HG03354 (cell line): Measurements from ENCODE around the gene IL22RA1.

Experiments
- ATAC-seq: cut with Tn5 transposase; IDR thresholded peaks from one replicate; pipeline ENCODE4 v1.9.1; 2021; ENCODE audit warnings: mild to moderate bottlenecking; ENCODE audit not compliant: unreplicated experiment, poor library complexity, severe bottlenecking

The IL22RA1 gene

DNA sequence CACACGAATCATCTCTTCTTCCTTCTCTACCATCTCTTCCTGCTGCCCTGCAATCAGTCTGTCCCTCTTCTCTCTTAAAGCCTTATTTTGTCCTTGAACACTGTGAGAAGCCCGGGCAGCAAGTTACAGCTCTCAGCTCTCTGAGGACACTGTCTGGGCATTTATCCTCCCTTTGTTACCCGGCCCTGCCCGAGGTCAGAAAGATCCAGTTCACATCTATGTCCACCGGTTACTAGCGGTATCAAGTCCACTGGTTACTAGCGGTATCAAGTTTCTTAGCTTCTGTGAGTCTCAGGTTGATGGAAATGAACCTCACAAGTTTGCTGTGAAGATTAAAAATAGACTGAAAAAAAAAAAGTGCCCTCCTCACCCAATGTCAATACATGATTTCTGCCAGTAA is 25.3 kb upstream of the IL22RA1 start:
- ATAC-seq = no peak

GRCh38 chr1:24167008-24167407 is 24.1 kb upstream of the IL22RA1 start:
- no peak for ATAC-seq

DNA sequence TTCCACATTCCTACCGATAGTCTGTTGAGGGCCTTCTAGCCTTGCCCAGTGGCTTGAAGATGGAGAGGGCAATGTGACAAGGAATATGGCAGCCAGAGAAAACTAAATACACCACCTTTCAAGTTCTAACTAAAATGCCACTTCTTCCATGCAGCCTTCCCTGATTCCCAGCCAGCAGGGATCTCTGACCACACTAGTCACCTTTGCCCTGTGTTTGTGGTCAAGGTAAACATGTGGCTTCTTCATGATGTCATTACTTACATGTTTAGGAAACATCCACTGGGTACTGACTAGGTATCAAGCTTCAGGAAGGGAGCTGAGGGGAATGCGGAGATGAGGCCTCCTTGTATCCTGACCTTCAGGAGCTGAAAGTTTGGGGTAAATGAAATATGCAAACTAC is 22.6 kb upstream of the IL22RA1 start:
- ATAC-seq = no peak

DNA sequence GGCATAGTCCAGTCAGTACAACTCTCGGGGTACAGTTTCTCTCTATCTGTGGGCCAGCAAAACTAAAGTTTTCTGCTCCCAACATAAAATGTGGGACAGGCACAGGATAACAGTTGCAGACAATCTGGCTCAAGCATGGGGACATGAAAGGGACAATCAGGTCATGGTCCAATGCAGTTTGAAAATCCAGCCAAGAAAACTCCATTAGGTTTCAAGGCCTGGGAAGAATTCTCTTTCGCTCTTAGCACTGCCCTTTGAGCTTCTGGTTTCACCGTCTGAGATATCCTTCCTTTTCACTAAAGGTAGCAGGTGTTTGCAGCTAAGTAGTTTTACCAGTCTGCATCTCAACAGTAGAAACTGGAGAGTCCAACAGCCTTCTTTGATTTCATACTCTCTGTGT is 21.1 kb upstream of the IL22RA1 start:
- no peak for ATAC-seq

DNA sequence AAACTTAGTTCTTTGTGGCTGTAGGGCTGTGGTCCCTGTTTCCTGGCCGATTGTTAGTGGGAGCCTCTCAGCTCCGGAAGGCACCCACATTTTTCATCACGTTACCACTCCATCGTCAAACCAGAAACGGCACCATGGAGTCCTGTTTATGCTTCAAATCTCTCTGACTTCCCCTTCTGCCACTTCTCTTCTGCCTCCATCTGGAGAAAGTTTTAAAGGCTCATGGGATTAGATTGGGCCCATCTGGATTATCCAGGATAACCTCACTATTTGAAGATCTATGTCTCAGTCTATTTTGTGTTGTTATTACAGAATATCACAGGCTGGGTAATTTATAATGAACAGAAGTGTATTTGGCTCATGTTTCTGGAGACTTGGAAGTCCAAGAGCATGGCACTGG is 19.3 kb upstream of the IL22RA1 start:
- ATAC-seq = no peak

DNA sequence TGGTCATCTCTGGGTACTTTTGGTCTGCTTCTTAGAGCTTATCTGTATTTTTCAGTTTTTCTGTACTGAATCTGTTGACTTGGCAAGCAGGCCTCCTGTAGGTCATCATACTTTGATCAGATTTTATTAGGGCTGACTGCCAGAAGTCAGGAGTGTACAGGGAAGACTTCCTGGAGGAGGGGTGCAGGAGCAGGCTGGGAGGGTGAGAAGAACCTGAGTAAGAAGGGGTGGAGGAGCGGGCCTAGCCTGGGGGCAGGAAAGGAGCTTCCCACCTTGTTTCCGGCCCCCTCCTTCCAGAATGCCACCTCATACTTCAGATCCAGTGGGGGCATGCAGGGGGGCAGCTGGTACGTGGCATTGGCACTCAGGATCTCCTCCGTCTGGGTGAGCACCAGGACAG is 18.3 kb upstream of the IL22RA1 start:
- no peak for ATAC-seq

DNA sequence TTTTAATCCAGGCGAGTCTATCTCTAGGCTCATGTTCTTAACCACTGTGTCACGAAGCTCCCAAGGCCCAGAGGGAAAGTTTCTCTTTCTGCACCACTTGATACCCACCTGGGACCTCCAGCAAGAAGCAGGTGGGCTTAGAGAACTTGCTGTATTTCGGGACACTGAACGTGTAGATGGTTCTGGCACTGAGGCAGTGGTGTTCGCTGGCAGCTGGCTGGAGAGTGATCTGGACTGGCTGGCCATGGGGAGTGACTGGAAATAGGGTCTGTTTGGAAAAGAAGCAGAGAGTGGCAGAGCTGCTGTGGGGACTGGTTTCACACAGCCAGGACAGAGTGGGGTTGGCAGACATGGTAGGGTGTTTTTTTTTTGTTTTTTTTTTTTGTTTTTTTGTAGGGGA is 16.4 kb upstream of the IL22RA1 start:
- no peak for ATAC-seq

DNA sequence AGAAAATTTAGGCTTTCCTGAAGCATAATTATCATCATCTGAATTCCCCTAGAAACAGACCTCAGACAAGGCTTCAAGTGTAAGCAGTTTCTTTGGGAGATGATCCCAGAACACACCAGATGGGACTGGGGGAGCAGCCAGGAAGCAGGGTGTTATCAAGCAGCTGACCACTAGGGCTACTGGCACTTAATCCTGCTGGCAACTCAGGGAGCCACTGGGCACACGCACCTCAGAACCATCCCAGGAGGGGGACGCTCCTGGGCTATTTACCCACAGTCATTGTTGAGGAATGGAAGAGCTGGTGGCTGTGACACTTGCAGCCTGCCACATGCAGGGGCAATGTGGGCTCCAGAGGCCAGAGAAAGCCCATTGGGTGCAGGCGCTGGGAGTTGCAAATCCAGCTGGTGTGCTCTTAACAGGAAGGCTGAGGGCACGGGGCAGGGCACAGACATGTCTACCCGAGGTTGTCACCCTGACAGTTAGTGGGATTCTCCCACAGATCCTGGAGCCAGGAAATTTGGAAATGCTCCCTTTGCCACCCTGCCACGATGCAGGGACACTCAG is 15.1 kb upstream of the IL22RA1 start:
- no peak for ATAC-seq

DNA sequence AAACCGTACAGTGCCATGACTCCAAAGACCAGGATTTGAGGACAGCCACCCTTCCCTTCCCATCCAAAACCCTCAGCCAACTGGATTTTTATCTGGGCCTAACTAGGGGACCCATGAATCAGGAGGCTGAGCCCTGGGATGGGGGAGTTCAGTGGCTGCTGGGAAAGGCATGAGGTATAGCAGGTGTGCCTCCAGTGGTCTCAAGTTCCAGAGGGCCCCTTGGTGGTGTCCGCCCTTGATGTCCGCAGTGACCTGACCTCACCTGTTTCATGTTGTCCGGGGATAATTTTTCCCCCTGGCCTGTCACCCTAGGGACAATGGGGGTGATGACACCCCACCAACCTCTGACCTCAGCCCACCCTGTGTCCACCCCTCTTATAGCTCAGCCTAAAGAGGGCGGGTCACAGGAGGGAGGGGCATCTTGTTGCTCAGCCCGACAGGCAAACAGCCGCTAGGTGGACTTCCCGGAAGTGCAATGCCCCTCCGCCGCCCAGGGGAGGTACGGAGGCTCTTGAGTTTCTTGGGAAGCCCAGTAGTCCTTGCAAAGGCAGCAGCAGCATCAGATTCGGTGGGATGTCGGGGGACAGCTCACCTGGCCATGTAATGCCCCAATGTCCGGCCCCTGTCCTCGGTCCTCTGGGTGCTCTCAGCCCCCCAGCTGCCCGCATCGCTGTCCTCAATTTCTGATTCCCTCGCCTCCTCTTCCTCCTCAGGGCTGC is 13.8 kb upstream of the IL22RA1 start:
- no peak for ATAC-seq

DNA sequence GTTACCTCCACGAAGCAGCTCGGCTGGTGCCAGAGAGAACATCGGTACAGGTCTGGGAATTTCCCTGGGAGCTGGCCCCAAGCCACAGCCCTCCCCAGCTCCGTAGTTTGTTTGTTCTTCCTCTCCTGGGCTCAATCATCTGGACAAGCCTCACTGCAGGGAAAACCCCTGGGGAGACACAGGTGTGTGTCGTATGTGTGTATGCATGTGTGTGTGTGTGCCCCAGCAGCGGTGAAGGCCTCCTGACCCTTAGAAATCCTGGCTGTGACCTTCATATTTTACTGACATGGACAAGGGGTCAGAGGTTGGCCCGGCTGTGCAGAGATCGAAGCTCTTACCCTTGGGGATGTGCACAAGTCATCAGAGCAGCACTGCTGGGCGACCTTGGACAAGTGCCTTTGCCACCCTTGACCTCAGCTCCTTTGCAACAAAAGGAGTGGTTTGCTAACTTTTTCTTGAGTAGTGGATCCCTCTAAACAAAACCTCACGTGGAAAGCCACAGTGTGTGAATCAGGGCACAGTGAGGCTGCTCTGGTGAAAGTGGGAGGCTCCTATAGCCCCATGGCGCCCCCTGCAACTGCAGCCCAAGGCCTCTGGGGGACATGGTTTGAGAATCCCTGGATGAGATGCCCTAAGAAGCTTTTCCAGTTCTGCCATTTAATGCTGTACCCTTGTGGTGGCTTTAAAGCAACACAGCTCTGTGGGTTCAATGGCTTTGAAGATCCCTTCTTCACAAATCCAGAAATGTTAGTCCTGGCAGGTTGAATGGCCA is 12.3 kb upstream of the IL22RA1 start:
- no peak for ATAC-seq

GRCh38 chr1:24154215-24154614 is 11.3 kb upstream of the IL22RA1 start:
- no peak for ATAC-seq

GRCh38 chr1:24152631-24153494 is 9.9 kb upstream of the IL22RA1 start:
- no peak for ATAC-seq

DNA sequence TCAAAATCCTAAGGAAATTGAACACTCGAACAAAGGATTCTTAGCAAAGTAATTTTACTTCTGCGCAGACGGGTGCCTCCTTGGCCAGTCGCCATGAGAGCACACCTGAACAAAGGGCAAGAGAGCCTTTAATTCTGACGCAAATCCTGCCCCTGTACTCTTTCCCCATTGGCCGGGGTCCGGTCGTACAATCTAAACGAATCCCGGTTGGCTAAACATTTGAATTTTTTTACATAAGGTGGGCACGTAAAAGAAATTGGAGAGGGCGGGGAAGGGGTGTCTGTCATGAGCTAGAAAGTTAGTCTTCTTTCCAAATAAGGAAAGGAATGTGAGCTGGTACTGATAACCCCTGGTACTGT is 8.2 kb upstream of the IL22RA1 start:
- no peak for ATAC-seq

GRCh38 chr1:24150234-24151174 is 7.6 kb upstream of the IL22RA1 start:
- ATAC-seq = peak; percentile 71

GRCh38 chr1:24149866-24150233 is 6.9 kb upstream of the IL22RA1 start:
- no peak for ATAC-seq

GRCh38 chr1:24147816-24148215 is 4.9 kb upstream of the IL22RA1 start:
- ATAC-seq = no peak

DNA sequence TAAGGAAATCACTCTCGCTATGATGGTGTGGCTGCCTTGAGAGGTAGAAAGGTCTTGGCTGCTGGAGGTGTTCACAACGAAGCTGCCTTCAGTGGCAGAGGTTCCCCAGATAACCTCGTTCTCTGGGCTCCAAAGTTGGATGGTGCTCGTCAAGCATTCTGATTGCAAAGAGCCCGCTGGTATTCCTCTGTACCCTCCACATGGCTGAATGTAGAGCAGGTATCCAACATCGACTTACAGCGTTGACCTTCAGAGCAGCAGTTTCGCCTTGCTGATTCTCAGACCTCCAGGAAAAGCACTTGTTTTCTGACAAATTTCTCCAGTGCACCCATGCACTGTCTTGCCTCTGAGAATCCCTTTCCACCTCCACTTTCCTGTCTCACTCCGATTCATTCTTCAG is 4.3 kb upstream of the IL22RA1 start:
- no peak for ATAC-seq

DNA sequence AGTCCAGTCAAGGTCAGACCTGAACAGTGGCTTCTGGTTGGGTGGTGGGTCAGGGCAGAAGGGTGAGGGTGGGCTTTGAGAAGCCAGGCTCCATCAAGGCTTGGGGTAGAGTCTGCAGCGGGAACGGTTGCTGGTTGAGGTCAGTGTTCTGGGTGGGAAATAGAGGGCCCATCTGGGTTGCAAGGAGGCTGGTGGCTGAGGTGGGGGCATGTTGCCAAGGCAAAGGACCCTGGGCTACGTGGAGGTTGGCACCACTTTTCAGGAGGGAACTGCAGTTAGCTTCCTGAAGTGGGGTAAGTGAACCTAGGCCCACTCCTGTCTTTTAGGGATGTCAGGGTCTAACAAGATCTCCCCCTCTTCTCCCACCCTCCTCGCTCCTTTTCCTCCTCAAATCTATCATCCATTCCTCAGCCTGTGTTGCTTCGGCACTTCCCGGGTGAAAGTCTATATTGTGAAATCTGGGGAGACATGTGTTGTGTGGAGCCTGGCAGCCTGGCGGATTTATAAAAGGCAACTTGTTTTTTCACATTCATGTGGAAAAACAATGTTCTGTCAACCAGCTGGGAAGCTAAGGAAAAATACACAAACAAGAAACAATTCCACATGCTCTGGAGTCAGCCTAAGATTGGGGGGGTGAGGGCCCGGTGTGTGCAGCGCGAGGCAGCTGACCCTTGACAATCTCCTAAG is 1.5 kb downstream of the IL22RA1 start:
- no peak for ATAC-seq

DNA sequence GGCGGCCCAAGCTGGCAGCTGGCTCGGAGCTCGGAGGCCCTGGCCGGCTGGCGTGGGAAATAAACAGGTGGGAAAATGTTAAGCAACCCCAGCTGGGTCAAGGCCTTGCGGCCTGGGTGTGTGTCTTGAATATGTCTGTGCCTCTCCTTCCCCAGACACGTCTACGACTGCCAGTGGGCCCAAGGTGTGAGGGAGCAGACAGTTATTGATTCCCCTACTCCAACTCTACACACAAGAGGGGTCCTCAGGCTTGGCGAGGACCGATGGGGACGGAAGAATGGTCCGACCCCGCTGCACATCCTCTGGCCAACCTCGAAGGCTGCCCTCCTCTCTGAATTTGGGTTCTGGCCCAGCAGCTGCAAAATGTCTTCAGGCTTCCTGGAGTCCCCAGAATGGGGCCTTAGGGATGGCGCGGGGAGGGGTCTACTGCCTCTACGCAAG is 2.2 kb downstream of the IL22RA1 start:
- no peak for ATAC-seq
